Measurements from ENCODE around the gene GGT5.

- TF ChIP-seq, protein P1, sequence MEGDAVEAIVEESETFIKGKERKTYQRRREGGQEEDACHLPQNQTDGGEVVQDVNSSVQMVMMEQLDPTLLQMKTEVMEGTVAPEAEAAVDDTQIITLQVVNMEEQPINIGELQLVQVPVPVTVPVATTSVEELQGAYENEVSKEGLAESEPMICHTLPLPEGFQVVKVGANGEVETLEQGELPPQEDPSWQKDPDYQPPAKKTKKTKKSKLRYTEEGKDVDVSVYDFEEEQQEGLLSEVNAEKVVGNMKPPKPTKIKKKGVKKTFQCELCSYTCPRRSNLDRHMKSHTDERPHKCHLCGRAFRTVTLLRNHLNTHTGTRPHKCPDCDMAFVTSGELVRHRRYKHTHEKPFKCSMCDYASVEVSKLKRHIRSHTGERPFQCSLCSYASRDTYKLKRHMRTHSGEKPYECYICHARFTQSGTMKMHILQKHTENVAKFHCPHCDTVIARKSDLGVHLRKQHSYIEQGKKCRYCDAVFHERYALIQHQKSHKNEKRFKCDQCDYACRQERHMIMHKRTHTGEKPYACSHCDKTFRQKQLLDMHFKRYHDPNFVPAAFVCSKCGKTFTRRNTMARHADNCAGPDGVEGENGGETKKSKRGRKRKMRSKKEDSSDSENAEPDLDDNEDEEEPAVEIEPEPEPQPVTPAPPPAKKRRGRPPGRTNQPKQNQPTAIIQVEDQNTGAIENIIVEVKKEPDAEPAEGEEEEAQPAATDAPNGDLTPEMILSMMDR (conservative IDR thresholded peaks at IDR 0.05) = peak; percentile 34; the same call in 1 of the 2 replicates
- TF ChIP-seq EZH2 (IDR thresholded peaks at IDR 0.05; ENCODE audit: low read depth) = no peak
These were observed 13.8 kb downstream of the GGT5 start for GRCh38 chr22:24230911-24231656.

Measured in PC-9 (cell line).